Ascending aorta (tissue), 2 donors: Measurements from ENCODE around the gene RBP5. TPM values are rescaled to one million over a fixed set of nuclear protein-coding genes. Genes with fewer than 3 reads are reported as not detected.

Source experiments
- DNase-seq, 2 donors: peaks; one replicate each; pipeline ENCODE4 v3.0.0-alpha.2; 2019; ENCODE audit warnings: low spot score in 2 of 2
- H3K27ac ChIP-seq, 2 donors: fragments of 200-600 bp; sonication (generic); one replicate each; pipeline ENCODE4 v1.5.1; 2016 to 2017; ENCODE audit warnings: mild to moderate bottlenecking in 1 of 2
- H3K27me3 ChIP-seq: fragments of 200-600 bp; sonication (generic); one replicate; pipeline ENCODE4 v1.5.1; 2017
- H3K36me3 ChIP-seq, 2 donors: fragments of 200-600 bp; sonication (generic); one replicate each; pipeline ENCODE4 v1.5.1; 2016
- H3K4me1 ChIP-seq, 2 donors: fragments of 200-600 bp; sonication (generic); one replicate each; pipeline ENCODE4 v1.5.1; 2016 to 2017; ENCODE audit warnings: mild to moderate bottlenecking in 1 of 2
- H3K4me3 ChIP-seq, 2 donors: fragments of 200-600 bp; sonication (generic); one replicate each; pipeline ENCODE4 v1.5.1; 2016 to 2017; ENCODE audit warnings: mild to moderate bottlenecking in 1 of 2
- H3K9me3 ChIP-seq, 2 donors: fragments of 200-600 bp; sonication (generic); one replicate each; pipeline ENCODE4 v1.5.1; 2016
- CTCF ChIP-seq, 3 experiments: fragments of 200-600 bp in 2 of 3; fragments of 450-650 bp in 1 of 3; sonication (generic) in 2 of 3; IDR thresholded peaks; one replicate each; pipeline ENCODE4 v1.5.1; 2016 to 2019; ENCODE audit warnings: antibody characterized with exemption in 3 of 3, mild to moderate bottlenecking in 1 of 3, moderate library complexity in 1 of 3
- intact Hi-C: fragments of 100-400 bp; cut with DNase I; formaldehyde crosslinking; loops from one replicate; pipeline ENCODE4 v1.15.1; 2023
- total RNA-seq: library from RNA; depleted of rRNA; stranded (reverse); fragments of >200 nt; gene quantifications from one replicate; pipeline ENCODE4 v1.1.0, GENCODE V29; 2016

The RBP5 gene
- total RNA-seq, 1 donor from 2014 or later = 0.96 TPM

GRCh38 chr12:7152818-7153217 is 24.1 kb upstream of the RBP5 start:
- no peaks in the 10 kb centered on the region for H3K9me3 ChIP-seq
- TF ChIP-seq CTCF (IDR thresholded peaks at IDR 0.05) = no peak
- no peaks in the 10 kb centered on the region for H3K4me1 ChIP-seq
- H3K4me3 ChIP-seq = no peak overlapping the region
- intact Hi-C loops = no loop called here
- no peaks in the 10 kb centered on the region for H3K27me3 ChIP-seq
- no peak overlapping the region for H3K27ac ChIP-seq
- peaks cover 35 to 72% of the 10 kb centered on the region in 2 donors for H3K36me3 ChIP-seq
- no peak for DNase-seq

- DNase-seq = no peak
- intact Hi-C loops = no loop called here
- no peak overlapping the region for H3K4me3 ChIP-seq
- H3K9me3 ChIP-seq = no peaks in the 10 kb centered on the region
- no peak for TF ChIP-seq CTCF (IDR thresholded peaks at IDR 0.05)
- no peak overlapping the region for H3K27ac ChIP-seq
- no peaks in the 10 kb centered on the region for H3K27me3 ChIP-seq
- H3K4me1 ChIP-seq = no peaks in the 10 kb centered on the region
- peaks cover 28 to 67% of the 10 kb centered on the region in 2 donors for H3K36me3 ChIP-seq
These were observed 22.8 kb upstream of the RBP5 start for GRCh38 chr12:7151532-7151931.

DNA sequence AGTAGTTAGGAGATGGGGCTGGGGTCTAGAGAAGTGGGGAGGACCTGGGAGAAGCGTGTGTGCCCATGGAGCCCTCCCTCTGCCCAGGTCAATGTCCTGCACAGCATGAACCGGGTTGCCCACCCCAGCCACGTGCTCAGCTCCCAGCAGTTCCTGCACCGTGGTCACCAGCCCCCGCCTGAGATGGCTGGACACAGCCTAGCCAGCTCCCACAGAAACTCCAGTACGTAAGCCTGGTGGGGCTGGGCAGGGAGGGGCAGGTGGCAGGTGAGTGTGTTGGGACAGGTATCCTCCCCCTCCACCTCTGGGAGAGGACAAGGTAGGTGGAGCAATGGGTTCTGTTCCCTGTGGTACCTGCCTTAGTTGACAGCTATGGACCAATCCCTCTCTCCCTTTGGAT is 22.2 kb upstream of the RBP5 start:
- Histone ChIP-seq H3K27me3 (no peaks in the 10 kb centered on the region), H3K9me3 (no peaks in the 10 kb centered on the region), H3K4me3 (no peak overlapping the region), H3K27ac (no peak overlapping the region), H3K4me1 (no peaks in the 10 kb centered on the region), H3K36me3 (peaks cover 31 to 74% of the 10 kb centered on the region in 2 donors)
- intact Hi-C loops = no loop called here
- DNase-seq = no peak
- TF ChIP-seq CTCF (IDR thresholded peaks at IDR 0.05) = no peak

DNA sequence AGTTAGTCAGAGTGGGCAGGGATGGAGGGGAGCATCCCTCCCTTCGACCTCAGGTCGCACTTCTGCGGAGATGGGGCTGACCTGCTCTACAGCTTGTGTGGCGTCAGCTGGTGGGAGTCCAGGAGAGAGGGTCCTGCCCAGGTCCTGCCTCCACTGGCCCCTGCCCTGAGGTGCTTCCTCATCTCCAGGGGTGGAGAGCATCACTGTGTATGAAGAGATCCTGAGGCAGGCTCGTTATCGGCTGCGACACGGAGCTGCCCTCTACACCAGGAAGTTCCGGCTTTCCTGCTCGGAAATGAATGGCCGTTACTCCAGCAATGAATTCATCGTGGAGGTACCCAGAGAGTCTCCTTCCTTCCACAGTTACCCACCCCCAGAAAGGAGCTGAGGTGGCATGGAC is 21.7 kb upstream of the RBP5 start:
- Histone ChIP-seq H3K9me3 (no peaks in the 10 kb centered on the region), H3K27me3 (no peaks in the 10 kb centered on the region), H3K4me1 (no peaks in the 10 kb centered on the region), H3K4me3 (no peak overlapping the region), H3K36me3 (peaks cover 31 to 77% of the 10 kb centered on the region in 2 donors), H3K27ac (no peak overlapping the region)
- no peak for DNase-seq
- intact Hi-C loops = no loop called here
- no peak for TF ChIP-seq CTCF (IDR thresholded peaks at IDR 0.05)

DNA sequence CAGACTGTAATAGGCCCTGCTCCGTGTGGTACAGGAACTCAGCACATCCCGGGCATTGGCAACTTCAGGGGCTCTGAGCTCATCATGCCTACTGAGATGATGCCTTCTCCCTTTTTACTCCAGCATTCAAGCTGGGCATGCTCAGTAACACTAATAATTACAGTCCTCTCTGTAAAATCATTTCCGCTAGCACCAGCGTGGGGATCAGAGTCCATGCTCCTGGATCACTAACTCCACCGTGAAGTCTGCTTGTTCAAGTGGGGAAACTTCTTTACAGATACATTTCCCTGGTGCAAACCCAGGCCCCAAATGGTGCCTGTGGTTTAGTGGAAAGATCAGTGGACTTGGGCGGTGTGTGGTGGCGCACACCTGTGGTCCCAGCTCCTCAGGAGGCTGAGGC is 18.2 kb upstream of the RBP5 start:
- intact Hi-C loops = loop anchor here (10.0 kb wide), 1 partner anchor 488 kb away; no protein-coding TSS in a partner anchor
- H3K4me3 ChIP-seq = no peak overlapping the region
- H3K36me3 ChIP-seq = peaks cover 27 to 56% of the 10 kb centered on the region in 2 donors
- H3K27ac ChIP-seq = no peak overlapping the region
- no peak for TF ChIP-seq CTCF (IDR thresholded peaks at IDR 0.05)
- H3K4me1 ChIP-seq = no peaks in the 10 kb centered on the region
- no peaks in the 10 kb centered on the region for H3K27me3 ChIP-seq
- DNase-seq = no peak
- H3K9me3 ChIP-seq = no peaks in the 10 kb centered on the region

DNA sequence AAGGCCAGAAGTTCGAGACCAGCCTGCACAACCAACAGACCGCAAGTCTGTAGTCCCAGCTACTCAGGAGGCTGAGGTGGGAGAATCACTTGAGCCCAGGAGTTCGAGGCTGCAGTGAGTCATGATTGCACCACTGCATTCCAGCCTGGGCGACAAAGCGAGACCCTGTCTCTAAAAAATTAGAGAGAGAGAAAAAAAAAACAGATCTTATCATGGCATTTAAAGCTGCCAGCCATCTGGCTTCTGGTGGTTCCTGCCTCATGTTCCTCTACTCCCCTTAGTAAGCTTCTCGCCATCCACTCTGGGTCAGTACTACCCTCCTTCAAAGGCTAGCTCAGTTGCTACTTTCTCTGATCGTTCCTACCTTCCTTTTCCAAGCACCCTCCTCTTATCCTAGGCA is 17.5 kb upstream of the RBP5 start:
- Histone ChIP-seq H3K4me3 (no peak overlapping the region), H3K4me1 (no peaks in the 10 kb centered on the region), H3K27me3 (no peaks in the 10 kb centered on the region), H3K36me3 (peaks cover 22 to 49% of the 10 kb centered on the region in 2 donors), H3K27ac (no peak overlapping the region), H3K9me3 (no peaks in the 10 kb centered on the region)
- TF ChIP-seq CTCF (IDR thresholded peaks at IDR 0.05) = no peak
- intact Hi-C loops = loop anchor here (10.0 kb wide), 1 partner anchor 489 kb away; no protein-coding TSS in a partner anchor
- no peak for DNase-seq
